HG03025 (cell line): ENCODE results near the gene CGREF1.
"Not testable (repeated sequence)": the region's sequence is repeated elsewhere in the genome, so short reads cannot be mapped to it uniquely, and the experiment has no call there.

ENCODE experiments used
- ATAC-seq: cut with Tn5 transposase; IDR thresholded peaks from one replicate; pipeline ENCODE4 v1.9.1; 2021; ENCODE audit warnings: mild to moderate bottlenecking, moderate library complexity; ENCODE audit not compliant: unreplicated experiment, low FRiP score

Gene CGREF1

DNA sequence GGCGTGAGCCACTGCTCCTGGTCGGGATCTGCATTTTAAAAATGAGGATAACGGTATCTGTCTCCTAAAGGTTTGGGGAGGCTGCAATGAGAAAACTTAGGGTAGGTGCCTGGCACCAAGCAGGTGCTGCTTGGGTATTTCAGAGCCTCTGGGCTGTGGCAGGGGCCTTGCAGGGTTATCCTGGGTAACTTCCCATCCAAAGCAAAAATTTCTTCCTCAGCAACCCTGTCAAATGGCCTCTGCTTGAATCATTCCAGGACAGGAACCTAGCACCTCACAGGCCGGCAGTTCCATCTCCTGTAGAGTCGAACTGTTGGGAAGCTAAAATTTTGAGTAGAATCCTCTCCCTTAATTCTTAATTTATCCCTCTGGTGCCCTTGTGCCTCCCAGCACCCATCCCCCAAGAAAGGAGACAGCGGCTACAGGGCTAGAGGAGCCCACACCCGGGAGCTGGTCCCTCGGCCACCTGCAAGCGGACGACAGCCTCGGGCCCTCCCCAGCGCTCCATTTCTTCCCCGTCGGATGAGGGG, 868 bp downstream of the CGREF1 start:
- ATAC-seq = no peak

- no peak for ATAC-seq
Measured at GRCh38 chr2:27115519-27115918, 3.4 kb downstream of the CGREF1 start.

DNA sequence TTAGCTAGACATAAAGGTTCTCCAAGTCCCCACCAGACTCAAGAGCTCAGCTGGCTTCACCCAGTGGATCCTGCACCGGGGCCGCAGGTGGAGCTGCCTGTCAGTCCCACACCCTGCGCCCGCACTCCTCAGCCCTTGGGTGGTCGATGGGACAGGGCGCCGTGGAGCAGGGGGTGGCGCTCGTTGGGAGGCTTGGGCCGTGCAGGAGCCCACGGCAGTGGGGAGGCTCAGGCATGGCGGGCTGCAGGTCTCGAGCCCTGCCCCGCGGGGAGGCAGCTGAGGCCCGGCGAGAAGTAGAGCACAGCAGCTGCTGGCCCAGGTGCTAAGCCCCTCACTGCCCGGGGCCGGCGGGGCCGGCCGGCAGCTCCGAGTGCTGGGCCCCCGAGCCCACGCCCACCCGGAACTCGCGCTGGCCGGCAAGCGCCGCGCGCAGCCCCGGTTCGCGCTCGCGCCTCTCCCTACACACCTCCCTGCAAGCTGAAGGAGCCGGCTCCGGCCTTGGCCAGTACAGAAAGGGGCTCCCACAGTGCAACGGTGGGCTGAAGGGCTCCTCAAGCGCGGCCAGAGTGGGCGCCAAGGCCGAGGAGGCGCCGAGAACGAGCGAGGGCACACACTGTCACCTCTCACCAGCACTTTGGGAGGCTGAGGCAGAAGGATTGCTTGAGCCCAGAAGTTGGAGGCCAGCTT, 7.4 kb downstream of the CGREF1 start:
- ATAC-seq = not testable (repeated sequence)

GRCh38 chr2:27110603-27111352, 8.2 kb downstream of the CGREF1 start:
- not testable (repeated sequence) for ATAC-seq

DNA sequence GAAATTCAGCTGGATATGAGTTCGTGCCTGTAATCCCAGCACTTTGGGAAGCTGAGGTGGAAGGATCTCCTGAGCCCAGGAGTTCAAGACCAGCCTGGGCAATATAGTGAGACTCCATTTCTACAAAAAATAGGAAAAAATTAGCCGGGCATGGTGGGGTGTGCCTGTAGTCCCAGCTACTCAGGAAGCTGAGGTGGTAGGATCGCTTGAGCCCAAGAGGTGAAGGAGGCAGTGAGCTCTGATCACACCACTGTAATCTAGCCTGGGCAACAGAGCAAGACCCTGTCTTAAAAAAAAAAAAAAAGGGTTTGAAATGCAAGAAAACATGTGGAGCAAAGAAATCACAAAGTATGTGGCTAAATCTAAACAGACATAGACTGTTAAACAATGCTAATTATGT, 9.8 kb downstream of the CGREF1 start:
- no peak for ATAC-seq

DNA sequence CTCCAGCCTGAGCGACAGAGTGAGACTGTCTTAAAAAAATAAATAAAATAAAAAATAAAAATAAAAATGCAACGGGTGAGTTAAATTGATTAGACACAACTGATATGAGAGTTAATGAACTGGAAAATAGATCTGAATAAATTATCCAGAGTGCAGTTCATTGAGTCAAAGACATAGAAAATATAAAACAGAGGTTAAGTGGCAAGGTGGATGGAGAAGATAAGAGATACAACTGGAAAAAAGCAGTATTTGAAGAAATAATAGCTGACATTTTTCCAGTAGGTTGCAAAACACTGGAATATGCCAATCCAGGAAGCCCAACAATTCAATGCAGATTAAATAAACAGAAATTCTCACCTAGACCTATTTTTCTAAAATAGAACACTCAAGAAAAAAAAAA, 10.7 kb downstream of the CGREF1 start:
- no peak for ATAC-seq

- no peak for ATAC-seq
Measured at GRCh38 chr2:27105981-27106380, 12.9 kb downstream of the CGREF1 start.

DNA sequence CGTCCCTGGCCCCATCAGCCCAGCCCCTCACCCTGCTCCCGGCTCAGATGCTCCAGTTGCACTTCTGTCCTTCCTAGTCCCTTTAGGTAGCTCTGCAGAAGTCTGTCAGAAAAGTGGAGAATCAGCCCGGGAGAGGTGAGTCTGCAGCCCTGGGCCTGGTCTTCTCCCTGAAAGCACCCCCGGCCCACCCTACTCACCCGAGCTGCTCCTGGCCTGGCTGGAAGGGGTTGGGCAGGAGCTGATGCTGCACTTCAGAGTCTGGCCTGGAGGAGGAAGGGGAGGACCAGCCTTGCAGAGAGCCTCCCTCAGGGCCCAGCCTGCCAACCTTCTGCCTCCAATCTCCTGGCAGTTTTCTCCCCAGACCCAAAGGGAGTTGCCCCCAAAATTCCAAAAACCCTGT, 16.6 kb downstream of the CGREF1 start:
- no peak for ATAC-seq

DNA sequence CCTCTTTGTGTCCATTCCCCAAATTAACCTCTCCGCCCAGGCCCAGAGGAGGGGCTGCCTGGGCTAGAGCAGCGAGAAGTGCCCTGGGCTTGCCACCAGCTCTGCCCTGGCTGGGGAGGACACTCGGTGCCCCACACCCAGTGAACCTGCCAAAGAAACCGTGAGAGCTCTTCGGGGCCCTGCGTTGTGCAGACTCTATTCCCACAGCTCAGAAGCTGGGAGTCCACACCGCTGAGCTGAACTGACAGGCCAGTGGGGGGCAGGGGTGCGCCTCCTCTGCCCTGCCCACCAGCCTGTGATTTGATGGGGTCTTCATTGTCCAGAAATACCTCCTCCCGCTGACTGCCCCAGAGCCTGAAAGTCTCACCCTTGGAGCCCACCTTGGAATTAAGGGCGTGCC, 18.9 kb downstream of the CGREF1 start:
- no peak for ATAC-seq

DNA sequence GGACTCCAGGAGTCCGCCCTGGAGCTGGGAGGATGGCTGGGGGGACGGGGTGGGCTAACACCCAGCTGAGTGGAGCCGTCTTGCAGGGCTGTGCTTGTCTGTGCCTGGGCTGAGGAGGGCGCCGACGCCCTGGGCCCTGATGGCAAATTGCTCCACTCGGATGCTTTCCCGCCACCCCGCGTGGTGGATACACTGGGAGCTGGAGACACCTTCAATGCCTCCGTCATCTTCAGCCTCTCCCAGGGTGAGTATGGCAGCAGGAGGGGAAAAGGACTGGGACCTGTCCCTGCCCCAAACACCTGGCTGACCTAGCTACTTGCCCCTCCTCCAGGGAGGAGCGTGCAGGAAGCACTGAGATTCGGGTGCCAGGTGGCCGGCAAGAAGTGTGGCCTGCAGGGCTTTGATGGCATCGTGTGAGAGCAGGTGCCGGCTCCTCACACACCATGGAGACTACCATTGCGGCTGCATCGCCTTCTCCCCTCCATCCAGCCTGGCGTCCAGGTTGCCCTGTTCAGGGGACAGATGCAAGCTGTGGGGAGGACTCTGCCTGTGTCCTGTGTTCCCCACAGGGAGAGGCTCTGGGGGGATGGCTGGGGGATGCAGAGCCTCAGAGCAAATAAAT, 19.5 kb downstream of the CGREF1 start:
- ATAC-seq = no peak

GRCh38 chr2:27097341-27097740, 21.6 kb downstream of the CGREF1 start:
- ATAC-seq = no peak

GRCh38 chr2:27096748-27097297, 22.1 kb downstream of the CGREF1 start:
- no peak for ATAC-seq

- ATAC-seq = no peak
Measured at GRCh38 chr2:27095745-27096651, 22.9 kb downstream of the CGREF1 start.

GRCh38 chr2:27095427-27095744, 23.5 kb downstream of the CGREF1 start:
- no peak for ATAC-seq

DNA sequence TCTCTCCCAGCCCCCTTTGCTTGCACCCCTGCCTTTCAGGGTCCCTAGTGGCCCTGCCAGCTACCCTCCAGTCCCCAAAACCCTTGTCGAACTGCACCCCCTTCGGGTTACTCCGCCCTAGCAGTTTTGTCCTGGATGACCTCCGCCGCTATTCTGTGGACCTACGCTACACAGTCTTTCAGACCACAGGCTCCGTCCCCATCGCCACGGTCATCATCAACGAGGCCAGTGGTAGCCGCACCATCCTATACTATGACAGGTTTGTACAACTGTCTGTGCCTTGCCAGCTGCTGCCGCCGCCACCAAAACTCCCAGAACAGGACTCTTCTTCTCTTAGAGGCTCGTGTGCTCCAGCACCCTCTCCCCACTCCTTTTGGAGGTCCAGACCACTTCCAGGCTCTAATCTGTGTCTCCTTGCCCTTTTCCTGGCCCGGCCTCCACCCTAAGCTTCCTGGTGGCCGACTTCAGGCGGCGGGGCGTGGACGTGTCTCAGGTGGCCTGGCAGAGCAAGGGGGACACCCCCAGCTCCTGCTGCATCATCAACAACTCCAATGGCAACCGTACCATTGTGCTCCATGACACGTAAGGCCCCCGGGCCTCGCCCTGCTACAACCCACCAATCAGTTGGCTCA, 24.5 kb downstream of the CGREF1 start:
- ATAC-seq = no peak

GRCh38 chr2:27093430-27094352, 25.2 kb downstream of the CGREF1 start:
- ATAC-seq = no peak

GRCh38 chr2:27092696-27093429, 26.1 kb downstream of the CGREF1 start:
- ATAC-seq = no peak
